Mucosa of descending colon (tissue), 3 donors: ENCODE results near the gene PCBP3. TPM values are rescaled to one million over a fixed set of nuclear protein-coding genes. Genes with fewer than 3 reads are reported as not detected.

Experiments used
- ATAC-seq: fragments of 200-7000 bp; cut with Tn5 transposase; one replicate; pipeline ENCODE4 v1.9.1; 2020; ENCODE audit warnings: mild to moderate bottlenecking, moderate library complexity
- DNase-seq, 3 donors: peaks; one replicate each; pipeline ENCODE4 v3.0.0-alpha.2; 2020
- H3K36me3 ChIP-seq: fragments of 200-600 bp; one replicate; pipeline ENCODE4 v1.8.0; 2021; ENCODE audit warnings: low read depth, mild to moderate bottlenecking
- H3K4me1 ChIP-seq: fragments of 200-600 bp; one replicate; pipeline ENCODE4 v1.8.0; 2021; ENCODE audit warnings: low read depth, mild to moderate bottlenecking
- H3K4me3 ChIP-seq: fragments of 200-600 bp; one replicate; pipeline ENCODE4 v1.8.0; 2021; ENCODE audit warnings: mild to moderate bottlenecking
- H3K9me3 ChIP-seq: fragments of 200-600 bp; one replicate; pipeline ENCODE4 v1.8.0; 2021; ENCODE audit warnings: mild to moderate bottlenecking
- intact Hi-C, 2 donors: fragments of 100-400 bp; cut with DNase I in 1 of 2; cut with micrococcal nuclease in 1 of 2; formaldehyde crosslinking; loops; one replicate each; pipeline versions ENCODE4 v1.11.0 to v1.11.1; 2022; cut with DNase I, micrococcal nuclease
- total RNA-seq, 3 donors: library from RNA; stranded (reverse); fragmentation: NEBNext Ultra II Directional in 2 of 3; extraction: Animal tissue kit (Norgen Biotek cat#: 25700) in 2 of 3; gene quantifications; one replicate each; pipeline versions ENCODE4 v1.2.1 to v1.2.4, GENCODE V29; 2021 to 2023
- TF ChIP-seq, protein P1 (sequence below): fragments of 200-600 bp; IDR thresholded peaks from one replicate; pipeline ENCODE4 v1.8.0; 2022; ENCODE audit warnings: antibody characterized with exemption, mild to moderate bottlenecking
- donor health status: DM: no; HTN: no; CAD: no; lungs with moderate emphysema.
- donor health status: DM: no; HTN: no; CAD: no.
- donor health status: DM: no; HTN: yes; CAD: no.

Gene PCBP3
- total RNA-seq, 3 donors from 2014 or later, result 4.5 to 18.4 (median 7.6) TPM

DNA sequence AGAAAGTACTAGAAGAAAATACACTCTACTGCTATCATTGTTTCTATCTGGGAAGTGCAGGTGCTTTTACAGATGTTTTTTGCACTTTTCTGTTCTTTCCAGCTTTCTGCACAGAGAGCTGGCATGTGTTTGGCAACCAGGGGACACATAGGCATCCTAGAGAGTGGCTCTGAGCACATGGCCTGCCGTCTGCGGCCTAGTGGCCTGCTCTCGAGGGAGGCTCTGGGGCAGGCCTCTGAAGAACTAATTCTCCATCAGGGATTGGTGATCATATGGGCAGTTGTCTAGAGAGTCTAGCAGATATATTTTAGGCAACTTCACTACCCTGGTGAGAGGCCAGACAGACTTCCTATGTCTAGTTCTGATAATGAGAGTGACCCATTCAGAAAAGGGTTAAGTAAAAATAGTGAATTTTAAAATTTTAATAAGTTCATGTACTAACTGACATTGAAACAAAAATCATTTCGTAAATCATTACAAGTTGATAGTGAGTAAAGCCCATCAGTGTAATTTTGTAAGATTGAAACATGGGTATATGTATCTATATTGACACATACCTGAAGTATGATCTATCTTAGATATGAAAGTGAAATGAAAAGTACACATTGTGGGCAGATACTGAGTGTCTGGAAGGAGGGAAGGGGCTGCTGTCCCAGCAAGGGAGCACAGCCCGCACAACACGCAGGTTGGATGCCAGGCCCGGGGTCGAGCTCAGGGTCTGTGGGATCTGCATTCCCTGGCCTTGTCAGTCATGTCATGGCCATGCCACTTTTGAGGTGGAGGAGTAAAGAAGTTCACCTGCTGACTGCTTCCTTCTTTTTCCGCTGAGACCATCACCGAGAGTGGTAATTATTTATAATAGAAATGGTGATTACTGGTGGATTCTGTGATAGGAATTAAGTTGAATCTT is 79.8 kb downstream of the PCBP3 start:
- Histone ChIP-seq H3K36me3 (no peaks in the 10 kb centered on the region), H3K9me3 (no peaks in the 10 kb centered on the region), H3K4me1 (no peaks in the 10 kb centered on the region), H3K4me3 (no peak overlapping the region)
- intact Hi-C loops, result no loop called here
- DNase-seq (peak in 1 of 3 donors; percentile 24), ATAC-seq (no peak)
- TF ChIP-seq, protein P1, sequence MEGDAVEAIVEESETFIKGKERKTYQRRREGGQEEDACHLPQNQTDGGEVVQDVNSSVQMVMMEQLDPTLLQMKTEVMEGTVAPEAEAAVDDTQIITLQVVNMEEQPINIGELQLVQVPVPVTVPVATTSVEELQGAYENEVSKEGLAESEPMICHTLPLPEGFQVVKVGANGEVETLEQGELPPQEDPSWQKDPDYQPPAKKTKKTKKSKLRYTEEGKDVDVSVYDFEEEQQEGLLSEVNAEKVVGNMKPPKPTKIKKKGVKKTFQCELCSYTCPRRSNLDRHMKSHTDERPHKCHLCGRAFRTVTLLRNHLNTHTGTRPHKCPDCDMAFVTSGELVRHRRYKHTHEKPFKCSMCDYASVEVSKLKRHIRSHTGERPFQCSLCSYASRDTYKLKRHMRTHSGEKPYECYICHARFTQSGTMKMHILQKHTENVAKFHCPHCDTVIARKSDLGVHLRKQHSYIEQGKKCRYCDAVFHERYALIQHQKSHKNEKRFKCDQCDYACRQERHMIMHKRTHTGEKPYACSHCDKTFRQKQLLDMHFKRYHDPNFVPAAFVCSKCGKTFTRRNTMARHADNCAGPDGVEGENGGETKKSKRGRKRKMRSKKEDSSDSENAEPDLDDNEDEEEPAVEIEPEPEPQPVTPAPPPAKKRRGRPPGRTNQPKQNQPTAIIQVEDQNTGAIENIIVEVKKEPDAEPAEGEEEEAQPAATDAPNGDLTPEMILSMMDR, result no peak

- no peaks in the 10 kb centered on the region for H3K4me1 ChIP-seq
- intact Hi-C loops, result no loop called here
- H3K36me3 ChIP-seq, result no peaks in the 10 kb centered on the region
- no peak overlapping the region for H3K4me3 ChIP-seq
- ATAC-seq (no peak), DNase-seq (peak in 1 of 3 donors; percentile 27)
- TF ChIP-seq, protein P1, result no peak
- no peaks in the 10 kb centered on the region for H3K9me3 ChIP-seq
Measured at GRCh38 chr21:45724345-45724961, 80.9 kb downstream of the PCBP3 start.

DNA sequence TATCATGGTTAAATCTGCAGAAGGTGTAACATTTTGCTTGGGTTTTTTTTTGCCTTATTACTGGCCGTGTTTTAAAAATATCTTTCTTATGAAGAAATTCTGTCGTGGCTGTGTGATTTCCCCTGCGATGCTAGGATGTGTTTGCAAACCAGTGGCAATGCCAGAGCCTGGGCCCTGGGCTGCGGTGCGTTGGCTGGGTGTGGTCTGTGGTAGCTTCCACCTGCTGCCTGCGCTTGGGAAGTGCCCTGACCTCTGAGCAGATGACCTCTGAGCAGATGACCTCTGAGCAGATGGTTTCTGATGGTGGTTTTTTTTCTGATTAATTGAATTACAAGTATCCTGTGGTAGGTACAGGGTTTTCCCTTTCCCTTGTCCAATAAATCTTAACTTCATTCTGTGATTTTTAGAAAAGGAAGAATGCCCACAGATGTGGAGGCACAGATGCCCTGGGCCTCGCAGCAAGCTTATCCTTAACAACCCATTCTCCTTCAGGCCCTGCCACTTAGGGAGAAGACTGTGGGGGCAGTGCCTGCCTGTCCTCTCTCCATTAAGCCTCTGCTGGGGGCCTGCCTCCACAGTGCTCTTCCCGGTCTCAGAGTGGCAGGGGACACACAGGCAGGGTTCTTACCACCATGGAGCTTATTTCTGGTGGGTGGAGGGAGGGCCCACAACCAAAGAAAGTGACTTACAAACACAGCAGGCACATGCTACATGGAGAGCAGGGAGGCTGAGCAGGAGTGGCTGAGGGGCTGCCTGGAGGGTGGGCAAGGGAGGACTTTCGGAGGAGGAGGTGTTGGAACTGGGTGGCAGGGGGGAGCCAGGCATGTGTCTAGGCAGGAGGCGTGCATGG is 81.7 kb downstream of the PCBP3 start:
- ATAC-seq, result no peak
- H3K36me3 ChIP-seq, result no peaks in the 10 kb centered on the region
- TF ChIP-seq, protein P1, result no peak
- intact Hi-C loops, result no loop called here
- no peak overlapping the region for H3K4me3 ChIP-seq
- no peaks in the 10 kb centered on the region for H3K9me3 ChIP-seq
- peak in 1 of 3 donors; percentile 19 for DNase-seq
- no peaks in the 10 kb centered on the region for H3K4me1 ChIP-seq

DNA sequence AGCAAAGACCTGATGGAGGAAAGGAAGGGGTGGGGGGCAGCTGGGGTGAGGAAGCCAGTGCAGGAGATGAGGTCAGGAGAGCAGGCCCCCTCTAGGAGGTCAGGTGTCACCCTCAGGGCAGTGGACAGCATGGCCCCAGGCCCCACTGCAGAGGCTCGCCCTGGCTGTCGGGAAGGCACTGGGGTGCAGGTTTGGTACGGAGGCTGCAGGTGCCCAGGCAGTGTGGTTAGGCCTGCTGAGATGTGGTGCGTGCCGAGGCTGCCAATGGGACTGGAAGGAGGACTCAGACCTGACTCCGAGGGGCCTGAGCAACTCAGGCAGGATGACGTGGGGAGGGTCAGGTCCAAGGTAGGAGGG is 82.3 kb downstream of the PCBP3 start:
- no peak for ATAC-seq
- TF ChIP-seq, protein P1, result no peak
- peak in 1 of 3 donors; percentile 36 for DNase-seq
- Histone ChIP-seq H3K9me3 (no peaks in the 10 kb centered on the region), H3K4me1 (no peaks in the 10 kb centered on the region), H3K4me3 (no peak overlapping the region), H3K36me3 (no peaks in the 10 kb centered on the region)
- intact Hi-C loops, result no loop called here

DNA sequence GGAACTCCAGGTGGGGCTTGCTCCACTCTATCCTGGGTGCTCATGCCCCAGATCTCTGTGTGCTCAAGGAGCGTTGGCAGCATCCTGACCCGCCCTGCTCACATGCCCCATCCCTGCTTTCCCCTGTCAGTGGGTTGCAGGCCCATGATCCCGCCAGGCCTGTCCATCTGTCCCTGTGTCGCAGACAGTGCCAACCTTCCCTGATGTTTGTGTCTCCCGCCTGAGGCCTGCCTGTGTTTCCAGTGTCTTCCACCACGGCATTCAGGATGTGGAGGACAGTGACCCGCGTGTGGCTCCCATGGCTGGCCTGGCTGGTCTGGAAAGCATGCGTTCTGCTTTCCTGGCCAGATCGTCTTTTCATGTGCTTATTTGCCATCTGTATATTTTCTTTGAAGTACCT is 82.9 kb downstream of the PCBP3 start:
- intact Hi-C loops, result no loop called here
- DNase-seq, result peak in 1 of 3 donors; percentile 29
- TF ChIP-seq, protein P1, result no peak
- ATAC-seq, result no peak
- H3K36me3 ChIP-seq, result no peaks in the 10 kb centered on the region
- no peak overlapping the region for H3K4me3 ChIP-seq
- no peaks in the 10 kb centered on the region for H3K4me1 ChIP-seq
- H3K9me3 ChIP-seq, result no peaks in the 10 kb centered on the region
